Measurements from ENCODE around the gene HLTF. TPM values are rescaled to one million over a fixed set of nuclear protein-coding genes. Genes with fewer than 3 reads are reported as not detected.
A peak's percentile ranks its signal among the peaks of the same experiment; 100 is the strongest.

HLTF gene
- total and polyA plus RNA-seq, 3 donors from 2014 or later: 57.3 to 200 (median 170) TPM

DNA sequence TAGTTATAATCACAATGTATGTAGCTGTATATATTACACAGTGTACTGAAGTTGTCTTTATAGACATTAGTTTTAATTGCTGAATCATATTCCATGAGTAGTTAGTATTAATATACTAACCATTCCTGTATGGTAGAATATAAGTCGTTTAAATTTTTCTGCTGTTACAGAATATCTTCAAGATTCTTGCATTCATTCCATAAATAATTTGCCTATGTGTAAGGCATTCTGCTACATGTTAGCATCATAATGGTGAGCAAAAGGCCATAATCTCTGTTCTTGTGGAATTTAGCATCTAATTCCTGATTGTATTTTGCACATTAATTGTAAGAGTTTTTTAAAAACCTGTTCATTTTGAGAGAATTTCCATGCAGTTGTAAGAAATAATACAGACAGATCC, 80.9 kb downstream of the HLTF start:
- intact Hi-C loops (cut with DNase I; ENCODE audit: low total_unique reads): no loop called here
- H3K9me3 ChIP-seq: no peaks in the 10 kb centered on the region
- 68 to 87% methylated on average over 1 of the region's 1 CpG for WGBS, 2 donors
- H3K27me3 ChIP-seq: no peaks in the 10 kb centered on the region
- DNase-seq: no peak
- no peak overlapping the region for H3K27ac ChIP-seq
- no peak overlapping the region for H3K4me3 ChIP-seq
- peaks cover 12% of the 10 kb centered on the region for H3K4me1 ChIP-seq
- TF ChIP-seq, protein P1, sequence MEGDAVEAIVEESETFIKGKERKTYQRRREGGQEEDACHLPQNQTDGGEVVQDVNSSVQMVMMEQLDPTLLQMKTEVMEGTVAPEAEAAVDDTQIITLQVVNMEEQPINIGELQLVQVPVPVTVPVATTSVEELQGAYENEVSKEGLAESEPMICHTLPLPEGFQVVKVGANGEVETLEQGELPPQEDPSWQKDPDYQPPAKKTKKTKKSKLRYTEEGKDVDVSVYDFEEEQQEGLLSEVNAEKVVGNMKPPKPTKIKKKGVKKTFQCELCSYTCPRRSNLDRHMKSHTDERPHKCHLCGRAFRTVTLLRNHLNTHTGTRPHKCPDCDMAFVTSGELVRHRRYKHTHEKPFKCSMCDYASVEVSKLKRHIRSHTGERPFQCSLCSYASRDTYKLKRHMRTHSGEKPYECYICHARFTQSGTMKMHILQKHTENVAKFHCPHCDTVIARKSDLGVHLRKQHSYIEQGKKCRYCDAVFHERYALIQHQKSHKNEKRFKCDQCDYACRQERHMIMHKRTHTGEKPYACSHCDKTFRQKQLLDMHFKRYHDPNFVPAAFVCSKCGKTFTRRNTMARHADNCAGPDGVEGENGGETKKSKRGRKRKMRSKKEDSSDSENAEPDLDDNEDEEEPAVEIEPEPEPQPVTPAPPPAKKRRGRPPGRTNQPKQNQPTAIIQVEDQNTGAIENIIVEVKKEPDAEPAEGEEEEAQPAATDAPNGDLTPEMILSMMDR (IDR thresholded peaks at IDR 0.05): no peak
- TF ChIP-seq POLR2A (IDR thresholded peaks at IDR 0.05): no peak
- no peaks in the 10 kb centered on the region for H3K36me3 ChIP-seq (ENCODE audit: low read depth, missing control alignments)

DNA sequence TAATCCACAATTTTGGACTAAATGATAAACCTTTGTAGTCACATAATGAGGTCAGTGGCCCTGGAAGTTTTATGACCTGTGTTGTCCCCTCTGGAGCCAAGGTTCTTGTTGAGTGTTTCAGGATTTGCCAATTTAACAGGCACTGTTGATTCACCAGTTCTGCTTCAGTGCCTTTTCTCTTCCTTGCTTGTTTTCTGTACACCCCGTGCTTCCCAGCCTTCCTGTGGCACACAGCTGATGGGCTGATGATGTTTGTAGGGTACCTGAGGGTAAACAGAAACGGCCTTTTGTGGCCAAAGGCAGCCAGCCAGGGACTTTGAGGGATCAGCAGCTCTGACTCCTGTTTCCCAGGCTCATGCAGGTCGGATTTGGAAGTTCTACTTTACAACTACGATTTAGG, 81.7 kb downstream of the HLTF start:
- no peak for DNase-seq
- Histone ChIP-seq H3K36me3 (ENCODE audit: low read depth, missing control alignments) (no peaks in the 10 kb centered on the region), H3K27ac (no peak overlapping the region), H3K4me3 (no peak overlapping the region), H3K9me3 (no peaks in the 10 kb centered on the region), H3K27me3 (no peaks in the 10 kb centered on the region), H3K4me1 (peaks cover 4% of the 10 kb centered on the region)
- no peak for TF ChIP-seq POLR2A (IDR thresholded peaks at IDR 0.05)
- TF ChIP-seq, protein P1 (IDR thresholded peaks at IDR 0.05): no peak
- WGBS, 2 donors: 57 to 65% methylated on average over 4 of the region's 4 CpGs
- intact Hi-C loops (cut with DNase I; ENCODE audit: low total_unique reads): no loop called here

DNA sequence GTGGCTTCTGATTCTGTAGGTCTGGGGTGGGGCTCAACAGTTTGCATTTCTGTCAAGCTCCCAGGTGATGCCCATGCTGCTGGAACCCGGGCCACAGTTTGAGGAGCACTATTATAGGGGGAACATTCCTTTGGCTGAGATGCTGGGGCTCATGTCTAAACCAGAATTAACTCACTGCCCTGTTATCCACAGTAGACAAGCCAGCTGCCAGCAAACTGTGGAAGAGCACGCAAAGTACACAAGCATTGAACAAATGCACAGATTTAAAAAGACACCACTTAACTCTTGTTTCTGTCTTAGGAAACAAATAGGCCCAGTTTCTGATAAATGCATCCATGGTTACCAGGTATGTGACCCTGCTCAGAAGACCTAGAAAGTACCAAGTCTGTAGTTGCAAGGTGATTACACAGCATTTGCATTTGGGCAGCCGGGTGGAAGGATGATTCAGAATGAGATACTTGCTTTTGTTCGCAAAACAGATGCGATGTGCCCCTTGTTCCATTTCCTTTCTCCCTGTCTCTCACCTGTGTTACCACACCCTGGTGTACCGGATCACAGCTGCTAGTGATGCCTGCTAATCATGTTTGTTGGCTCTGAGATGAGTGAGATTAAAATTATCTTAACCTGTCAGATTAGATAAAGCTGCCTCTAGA, 82.6 kb downstream of the HLTF start:
- Histone ChIP-seq H3K36me3 (ENCODE audit: low read depth, missing control alignments) (no peaks in the 10 kb centered on the region), H3K27me3 (no peaks in the 10 kb centered on the region), H3K4me3 (no peak overlapping the region), H3K9me3 (no peaks in the 10 kb centered on the region), H3K27ac (no peak overlapping the region), H3K4me1 (no peaks in the 10 kb centered on the region)
- 83 to 88% methylated on average over 6 of the region's 6 CpGs for WGBS, 2 donors
- intact Hi-C loops (cut with DNase I; ENCODE audit: low total_unique reads): no loop called here
- no peak for DNase-seq
- TF ChIP-seq, protein P1 (IDR thresholded peaks at IDR 0.05): no peak
- TF ChIP-seq POLR2A (IDR thresholded peaks at IDR 0.05): no peak

DNA sequence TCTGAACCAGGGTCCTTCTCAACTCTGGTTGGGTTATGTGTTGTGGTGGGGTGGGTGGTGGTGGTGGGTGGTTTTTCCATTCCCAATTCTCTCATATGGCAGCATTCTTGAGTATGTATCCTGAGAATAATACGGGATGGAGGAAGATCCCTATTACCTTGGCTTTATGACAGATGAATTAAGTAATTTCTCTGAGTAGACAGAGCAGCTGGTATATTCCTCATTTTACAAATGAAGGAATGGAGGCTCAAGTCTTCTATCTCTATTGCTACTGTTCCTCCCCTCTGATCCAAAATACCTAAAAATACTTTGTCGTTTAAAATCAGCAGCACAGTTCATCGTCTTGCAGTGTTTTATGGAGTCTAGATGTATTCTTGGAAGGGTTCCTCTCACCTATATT, 84.6 kb downstream of the HLTF start:
- 80 to 95% methylated on average over 3 of the region's 3 CpGs for WGBS, 2 donors
- no peak overlapping the region for H3K27ac ChIP-seq
- peaks cover 7% of the 10 kb centered on the region for H3K4me1 ChIP-seq
- TF ChIP-seq, protein P1 (IDR thresholded peaks at IDR 0.05): no peak
- no peak for TF ChIP-seq POLR2A (IDR thresholded peaks at IDR 0.05)
- intact Hi-C loops (cut with DNase I; ENCODE audit: low total_unique reads): no loop called here
- H3K9me3 ChIP-seq: no peaks in the 10 kb centered on the region
- H3K36me3 ChIP-seq (ENCODE audit: low read depth, missing control alignments): no peaks in the 10 kb centered on the region
- no peaks in the 10 kb centered on the region for H3K27me3 ChIP-seq
- H3K4me3 ChIP-seq: no peak overlapping the region
- DNase-seq: no peak

DNA sequence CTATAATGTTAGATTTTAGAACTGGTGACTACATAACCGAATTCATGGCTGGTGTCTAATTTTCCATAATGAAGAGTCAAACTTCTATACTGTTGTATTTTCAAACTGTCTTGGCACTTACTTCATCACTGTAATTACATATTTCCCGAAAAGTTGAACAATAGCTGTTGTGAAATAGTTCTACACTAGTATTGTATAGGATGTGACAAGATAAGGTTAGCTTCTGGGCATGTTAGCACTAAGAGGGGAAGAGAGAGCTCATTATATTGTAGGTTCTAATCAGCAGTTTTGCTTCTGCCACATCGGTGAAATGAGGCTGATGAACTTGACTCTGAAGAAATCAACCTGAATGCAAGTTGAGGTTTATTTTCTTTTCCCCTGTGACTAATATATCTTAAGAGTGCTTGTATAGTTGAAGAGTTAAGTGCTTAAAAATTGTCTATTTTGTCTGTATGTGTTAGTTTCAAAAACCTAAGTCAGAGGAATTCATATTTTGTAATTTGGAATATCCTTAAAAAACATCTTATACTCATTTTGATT, 86.1 kb downstream of the HLTF start:
- 65 to 84% methylated on average over 3 of the region's 3 CpGs for WGBS, 2 donors

More for the DNA sequence above, 86.1 kb downstream of the HLTF start:
- H3K4me3 ChIP-seq: no peak overlapping the region
- TF ChIP-seq, protein P1 (IDR thresholded peaks at IDR 0.05): no peak
- no peak for TF ChIP-seq POLR2A (IDR thresholded peaks at IDR 0.05)
- DNase-seq: no peak
- peak overlapping the region in 1 of 2 donors; percentile 2 for H3K27ac ChIP-seq
- no peaks in the 10 kb centered on the region for H3K27me3 ChIP-seq
- no peaks in the 10 kb centered on the region for H3K36me3 ChIP-seq (ENCODE audit: low read depth, missing control alignments)
- intact Hi-C loops (cut with DNase I; ENCODE audit: low total_unique reads): no loop called here
- peaks cover 7% of the 10 kb centered on the region for H3K4me1 ChIP-seq
- no peaks in the 10 kb centered on the region for H3K9me3 ChIP-seq
